H1 (cell line): ENCODE results near the gene FARS2. TPM values are rescaled to one million over a fixed set of nuclear protein-coding genes. Genes with fewer than 3 reads are reported as not detected.

Experiments
- CTCF ChIA-PET: fragments of 300-600 bp; sonication (Branson Sonifier 250); formaldehyde crosslinking; loops from one replicate; lab custom pipeline; 2021; ENCODE audit not compliant: partially characterized antibody; lab: Charles Lee
- POLR2A ChIA-PET: fragments of 300-600 bp; sonication (Branson Sonifier 250); formaldehyde crosslinking; loops from one replicate; lab custom pipeline; 2021; ENCODE audit warnings: inconsistent platforms; ENCODE audit not compliant: partially characterized antibody; lab: Charles Lee
- DNase-seq, 2 experiments: peaks; one replicate each; pipeline versions ENCODE4 v3.0.0 to v3.0.0-alpha.2; 2010 to 2022; ENCODE audit warnings: low spot score in 2 of 2, low read depth in 1 of 2, mixed read lengths in 1 of 2
- FAIRE-seq: peaks from 2 replicates; lab custom pipeline; 2011; peaks lifted over from hg19 to GRCh38; lab: Jason Lieb, UNC
- H2AFZ ChIP-seq: 2 replicates; pipeline ENCODE4 v1.8.1; 2012; ENCODE audit warnings: low read length, inconsistent platforms
- H2AK5ac ChIP-seq: 2 replicates; pipeline ENCODE4 v1.6.1; 2013; ENCODE audit warnings: low read depth, low read length
- H2BK120ac ChIP-seq: replicated peaks from 2 replicates; pipeline ENCODE3; 2013; ENCODE audit warnings: low read depth, low read length, inconsistent platforms
- H2BK12ac ChIP-seq: 2 replicates; pipeline ENCODE4 v1.6.1; 2013; ENCODE audit warnings: low read depth, low read length
- H2BK15ac ChIP-seq: 2 replicates; pipeline ENCODE4 v1.6.1; 2013; ENCODE audit warnings: low read length
- H2BK20ac ChIP-seq: 2 replicates; pipeline ENCODE4 v1.6.1; 2013; ENCODE audit warnings: low read length
- H2BK5ac ChIP-seq: 2 replicates; pipeline ENCODE4 v1.6.1; 2013; ENCODE audit warnings: low read depth, low read length
- H3K14ac ChIP-seq: 2 replicates; pipeline ENCODE4 v1.6.1; 2013; ENCODE audit warnings: inconsistent platforms; ENCODE audit not compliant: insufficient read length
- H3K18ac ChIP-seq: 2 replicates; pipeline ENCODE4 v1.6.1; 2013; ENCODE audit warnings: low read length; ENCODE audit errors: extremely low read depth
- H3K23ac ChIP-seq: 2 replicates; pipeline ENCODE4 v1.6.1; 2013; ENCODE audit warnings: inconsistent platforms; ENCODE audit not compliant: insufficient read length
- H3K23me2 ChIP-seq: 2 replicates; pipeline ENCODE4 v1.6.1; 2013; ENCODE audit warnings: low read depth, low read length
- H3K27ac ChIP-seq: 2 replicates; pipeline ENCODE4 v1.6.1; 2011; ENCODE audit warnings: low read depth, low read length, inconsistent platforms
- H3K27me3 ChIP-seq, 4 experiments: replicated peaks in 1 of 4; 1 replicate in 1 of 4; 2 replicates in 3 of 4; pipeline versions ENCODE4 v1.6.1 to v1.8.1; 2011 to 2013; ENCODE audit warnings: low read length in 3 of 4, mild to moderate bottlenecking in 3 of 4, inconsistent platforms in 2 of 4, mixed read lengths in 2 of 4, moderate library complexity in 1 of 4; ENCODE audit not compliant: control insufficient read depth in 3 of 4, insufficient read depth in 3 of 4; ENCODE audit errors: extremely low read depth in 1 of 4
- H3K36me3 ChIP-seq, 4 experiments: 2 replicates each; pipeline versions ENCODE4 v1.6.1 to v1.8.1; 2011 to 2013; ENCODE audit warnings: mild to moderate bottlenecking in 4 of 4, low read length in 3 of 4, moderate library complexity in 2 of 4, control low read depth in 1 of 4, inconsistent platforms in 1 of 4; ENCODE audit not compliant: insufficient read depth in 4 of 4, control insufficient read depth in 2 of 4
- H3K4ac ChIP-seq: replicated peaks from 2 replicates; pipeline ENCODE3; 2013; ENCODE audit warnings: low read length, low read depth, mixed read lengths, inconsistent platforms; ENCODE audit not compliant: insufficient read length
- H3K4me1 ChIP-seq, 4 experiments: replicated peaks in 1 of 4; 1 replicate in 1 of 4; 2 replicates in 3 of 4; pipeline versions ENCODE4 v1.6.1 to v1.8.1; 2011 to 2013; ENCODE audit warnings: low read length in 3 of 4, inconsistent platforms in 2 of 4, mixed read lengths in 1 of 4; ENCODE audit not compliant: insufficient read depth in 4 of 4, control insufficient read depth in 3 of 4
- H3K4me2 ChIP-seq, 2 experiments: 2 replicates each; pipeline versions ENCODE4 v1.6.1 to v1.8.1; 2011 to 2013; ENCODE audit warnings: low read depth in 2 of 2, low read length in 2 of 2, control low read depth in 1 of 2, inconsistent platforms in 1 of 2, mild to moderate bottlenecking in 1 of 2; ENCODE audit not compliant: insufficient read depth in 1 of 2
- H3K4me3 ChIP-seq, 4 experiments: fragments of 200-600, 300-600 bp in 1 of 4; sonication (generic), shearing (Covaris generic), sonication (Bioruptor Twin) in 1 of 4; 2 replicates each; pipeline versions ENCODE4 v1.5.1 to v1.8.1; 2011 to 2016; ENCODE audit warnings: low read length in 4 of 4, low read depth in 3 of 4, control low read depth in 2 of 4, inconsistent platforms in 2 of 4, mild to moderate bottlenecking in 2 of 4, mixed read lengths in 1 of 4, moderate library complexity in 1 of 4; ENCODE audit not compliant: insufficient read depth in 2 of 4; ENCODE audit errors: extremely low read depth in 1 of 4
- H3K56ac ChIP-seq: replicated peaks from 2 replicates; pipeline ENCODE3; 2013; ENCODE audit warnings: low read depth, mild to moderate bottlenecking, mixed read lengths, low read length, inconsistent platforms; ENCODE audit not compliant: insufficient read length
- H3K79me1 ChIP-seq: 2 replicates; pipeline ENCODE4 v1.6.1; 2013; ENCODE audit warnings: low read depth, low read length, control low read depth
- H3K79me2 ChIP-seq, 2 experiments: 2 replicates each; pipeline versions ENCODE4 v1.6.1 to v1.8.1; 2012 to 2013; ENCODE audit warnings: low read length in 2 of 2, mild to moderate bottlenecking in 2 of 2, inconsistent platforms in 1 of 2; ENCODE audit not compliant: insufficient read depth in 2 of 2, control insufficient read depth in 1 of 2
- H3K9ac ChIP-seq, 4 experiments: replicated peaks in 1 of 4; 1 replicate in 1 of 4; 2 replicates in 3 of 4; pipeline versions ENCODE4 v1.6.1 to v1.8.1; 2011 to 2013; ENCODE audit warnings: low read depth in 3 of 4, low read length in 3 of 4, control low read depth in 2 of 4, mild to moderate bottlenecking in 2 of 4, moderate library complexity in 2 of 4, inconsistent platforms in 1 of 4; ENCODE audit errors: extremely low read depth in 1 of 4
- H3K9me3 ChIP-seq, 2 experiments: 2 replicates each; pipeline versions ENCODE4 v1.6.1 to v1.8.1; 2012 to 2013; ENCODE audit warnings: mild to moderate bottlenecking in 2 of 2, moderate library complexity in 2 of 2, control low read depth in 1 of 2, inconsistent platforms in 1 of 2, low read depth in 1 of 2, low read length in 1 of 2, mixed read lengths in 1 of 2; ENCODE audit not compliant: insufficient read depth in 2 of 2
- H4K20me1 ChIP-seq, 2 experiments: replicated peaks in 1 of 2; 2 replicates each; pipeline versions ENCODE3 to v1.8.1; 2011 to 2013; ENCODE audit warnings: inconsistent platforms in 2 of 2, low read length in 2 of 2, mild to moderate bottlenecking in 1 of 2; ENCODE audit not compliant: insufficient read depth in 2 of 2, control insufficient read depth in 1 of 2
- H4K5ac ChIP-seq: 2 replicates; pipeline ENCODE4 v1.6.1; 2013; ENCODE audit warnings: low read length, low read depth, mixed read lengths, inconsistent platforms; ENCODE audit not compliant: insufficient read length
- H4K8ac ChIP-seq: 2 replicates; pipeline ENCODE4 v1.8.0; 2013; ENCODE audit warnings: mild to moderate bottlenecking, moderate library complexity, low read length, inconsistent platforms; ENCODE audit not compliant: insufficient read depth; ENCODE audit errors: extremely low read depth
- H4K91ac ChIP-seq: replicated peaks from 2 replicates; pipeline ENCODE3; 2013; ENCODE audit warnings: low read length, mixed read lengths, inconsistent platforms; ENCODE audit not compliant: insufficient read length
- ATF2 ChIP-seq: IDR thresholded peaks from 2 replicates; pipeline ENCODE4 v1.6.1; 2012; ENCODE audit warnings: low read length, inconsistent platforms
- ATF3 ChIP-seq: IDR thresholded peaks from 2 replicates; pipeline ENCODE4 v1.6.1; 2011; ENCODE audit warnings: low read depth, mild to moderate bottlenecking, low read length; ENCODE audit not compliant: insufficient read depth
- CEBPB ChIP-seq: IDR thresholded peaks from 2 replicates; pipeline ENCODE4 v1.6.1; 2012; ENCODE audit warnings: low read depth, low read length
- CTCF ChIP-seq, 3 experiments: IDR thresholded peaks; 1 replicate in 2 of 3; 2 replicates in 1 of 3; pipeline versions ENCODE4 v1.5.1 to v1.6.1; 2011; ENCODE audit warnings: low read length in 3 of 3, mild to moderate bottlenecking in 3 of 3, inconsistent platforms in 2 of 3, low read depth in 1 of 3, moderate library complexity in 1 of 3; ENCODE audit not compliant: insufficient read depth in 1 of 3; ENCODE audit errors: control extremely low read depth in 1 of 3
- HDAC2 ChIP-seq, 2 experiments: fragments of 300-600 bp in 1 of 2; sonication (generic) in 1 of 2; IDR thresholded peaks; 2 replicates each; pipeline ENCODE4 v1.6.1; 2011 to 2012; ENCODE audit warnings: low read depth in 2 of 2, low read length in 2 of 2, mild to moderate bottlenecking in 2 of 2, moderate library complexity in 2 of 2, borderline replicate concordance in 1 of 2, inconsistent platforms in 1 of 2
- JUN ChIP-seq: IDR thresholded peaks from 2 replicates; pipeline ENCODE4 v1.6.1; 2011; ENCODE audit warnings: low read depth, mild to moderate bottlenecking, improper control_type of control experiment, low read length
- NANOG ChIP-seq: IDR thresholded peaks from 2 replicates; pipeline ENCODE4 v1.6.1; 2011; ENCODE audit warnings: low read length, low read depth, mild to moderate bottlenecking, inconsistent platforms; ENCODE audit not compliant: insufficient read depth, poor library complexity, severe bottlenecking
- POLR2A ChIP-seq, 2 experiments: IDR thresholded peaks; 1 replicate in 1 of 2; 2 replicates in 1 of 2; pipeline ENCODE4 v1.6.1; 2011; ENCODE audit warnings: low read depth in 2 of 2, low read length in 2 of 2, mild to moderate bottlenecking in 2 of 2; ENCODE audit errors: control extremely low read depth in 1 of 2
- SRF ChIP-seq: IDR thresholded peaks from 2 replicates; pipeline ENCODE4 v1.6.1; 2011; ENCODE audit warnings: mild to moderate bottlenecking, low read depth, low read length, moderate library complexity
- WGBS, 2 experiments: shearing (Covaris generic) in 1 of 2; methylation state at CpG; one replicate each; pipeline versions ENCODE4 v1.1.6 to v1.1.7; 2013 to 2015; ENCODE audit warnings: low lambda C conversion rate in 2 of 2, mixed read lengths in 2 of 2, inconsistent platforms in 1 of 2, low coverage in 1 of 2, missing lambda C conversion rate in 1 of 2; ENCODE audit not compliant: insufficient replicate concordance in 2 of 2, insufficient coverage in 1 of 2, insufficient read length in 1 of 2; ENCODE audit errors: extremely low coverage in 1 of 2, missing lambda C conversion rate in 1 of 2; 5-methylcytosine and 5-hydroxymethylcytosine counted together
- polyA plus RNA-seq, 7 experiments: library from polyadenylated mRNA; depleted of rRNA in 3 of 7; stranded (reverse) in 5 of 7; unstranded in 2 of 7; fragments of >200 nt in 5 of 7; fragments of 200-250 nt in 2 of 7; gene quantifications; 1 replicate in 5 of 7; 2 replicates in 1 of 7; 4 replicates in 1 of 7; pipeline versions ENCODE4 v1.2.1 to v1.2.3, GENCODE V29; 2011 to 2013; ENCODE audit warnings: missing spikeins in 2 of 7, mixed read lengths in 2 of 7
- total RNA-seq: library from RNA; stranded (reverse); fragmentation: NEBNext Ultra II Directional; extraction: Animal tissue kit (Norgen Biotek cat#: 25700); gene quantifications from 2 replicates; pipeline ENCODE4 v1.2.1, GENCODE V29; 2021

Gene FARS2
- total and polyA plus RNA-seq, 2 of the 8 experiments (the other 6 are each of a cell fraction or from before 2014, with no cell fraction given) = 11.7 to 14.4 TPM

- 41% methylated on average over 6 of the region's 6 CpGs; no CpG with 5 or more reads in 1 of the 2 experiments for WGBS, 2 experiments
- H3K27ac ChIP-seq = no peak overlapping the region
- no peak overlapping the region for H3K56ac ChIP-seq
- H3K4me1 ChIP-seq = peaks cover 0 to 6% (median 4%) of the 10 kb centered on the region in 4 experiments; a peak in 5 of 7 replicates
- DNase-seq (no peak), FAIRE-seq (no peak)
- H3K79me1 ChIP-seq = no peaks in the 10 kb centered on the region
- no peak overlapping the region for H3K4ac ChIP-seq
- H3K79me2 ChIP-seq = no peaks in the 10 kb centered on the region
- no peak overlapping the region for H2AFZ ChIP-seq
- H3K36me3 ChIP-seq = no peaks in the 10 kb centered on the region
- H3K18ac ChIP-seq = no peak overlapping the region
- no peak overlapping the region for H3K9ac ChIP-seq
- H2BK5ac ChIP-seq = no peak overlapping the region
- H3K23me2 ChIP-seq = no peaks in the 10 kb centered on the region; the same call in 1 of the 2 replicates
- H2BK15ac ChIP-seq = no peak overlapping the region
- peak overlapping the region in 1 of 2 experiments; percentile 19; a peak in 2 of 4 replicates for H3K4me2 ChIP-seq
- no peak overlapping the region for H3K14ac ChIP-seq
- H4K20me1 ChIP-seq = peaks cover 0 to 1% of the 10 kb centered on the region in 2 experiments
- H2BK12ac ChIP-seq = no peak overlapping the region
- no peak overlapping the region for H4K91ac ChIP-seq
- H3K9me3 ChIP-seq = no peaks in the 10 kb centered on the region
- no peaks in the 10 kb centered on the region for H3K27me3 ChIP-seq
- POLR2A ChIA-PET = no interaction called here
- no peak overlapping the region for H4K5ac ChIP-seq
- H3K4me3 ChIP-seq = no peak overlapping the region
- H2BK120ac ChIP-seq = no peak overlapping the region
- no peak overlapping the region for H2BK20ac ChIP-seq
- CTCF ChIA-PET = interaction anchor here (1.0 to 6.8 kb wide), 14 partner anchors 10 to 329 kb away, joined by 3 to 129 read pairs (median 6); no protein-coding TSS in a partner anchor
- no peak overlapping the region for H3K23ac ChIP-seq
- no peak overlapping the region for H2AK5ac ChIP-seq
- no peak overlapping the region for H4K8ac ChIP-seq
- no peak for TF ChIP-seq CTCF (IDR thresholded peaks at IDR 0.05; ENCODE audit: control extremely low read depth in 1 of 3, insufficient read depth in 1 of 3, low read depth in 1 of 3, low read length in 3 of 3)
- no peak for TF ChIP-seq SRF
- TF ChIP-seq HDAC2 (IDR thresholded peaks at IDR 0.05; ENCODE audit: borderline replicate concordance in 1 of 2, low read depth in 2 of 2, low read length in 2 of 2) = no peak
- TF ChIP-seq CEBPB = no peak
- TF ChIP-seq POLR2A (IDR thresholded peaks at IDR 0.05; ENCODE audit: control extremely low read depth in 1 of 2, low read depth in 2 of 2, low read length in 2 of 2) = no peak
- TF ChIP-seq JUN = no peak
- TF ChIP-seq ATF2 = no peak
- TF ChIP-seq NANOG = no peak
- TF ChIP-seq ATF3 = no peak
These were observed 117.0 kb downstream of the FARS2 start for GRCh38 chr6:5378331-5378730.
